NCI-H1436 treated with DMSO at 0.1 percent for 48 hours (cell line): ENCODE measurements around the gene ZNF142.
"Not testable (repeated sequence)": the region's sequence is repeated elsewhere in the genome, so short reads cannot be mapped to it uniquely, and the experiment has no call there.

Experiments
- DNase-seq: peaks from one replicate; lab custom pipeline; 2025; lab: John Stamatoyannopoulos, UW

Gene ZNF142, protein sequence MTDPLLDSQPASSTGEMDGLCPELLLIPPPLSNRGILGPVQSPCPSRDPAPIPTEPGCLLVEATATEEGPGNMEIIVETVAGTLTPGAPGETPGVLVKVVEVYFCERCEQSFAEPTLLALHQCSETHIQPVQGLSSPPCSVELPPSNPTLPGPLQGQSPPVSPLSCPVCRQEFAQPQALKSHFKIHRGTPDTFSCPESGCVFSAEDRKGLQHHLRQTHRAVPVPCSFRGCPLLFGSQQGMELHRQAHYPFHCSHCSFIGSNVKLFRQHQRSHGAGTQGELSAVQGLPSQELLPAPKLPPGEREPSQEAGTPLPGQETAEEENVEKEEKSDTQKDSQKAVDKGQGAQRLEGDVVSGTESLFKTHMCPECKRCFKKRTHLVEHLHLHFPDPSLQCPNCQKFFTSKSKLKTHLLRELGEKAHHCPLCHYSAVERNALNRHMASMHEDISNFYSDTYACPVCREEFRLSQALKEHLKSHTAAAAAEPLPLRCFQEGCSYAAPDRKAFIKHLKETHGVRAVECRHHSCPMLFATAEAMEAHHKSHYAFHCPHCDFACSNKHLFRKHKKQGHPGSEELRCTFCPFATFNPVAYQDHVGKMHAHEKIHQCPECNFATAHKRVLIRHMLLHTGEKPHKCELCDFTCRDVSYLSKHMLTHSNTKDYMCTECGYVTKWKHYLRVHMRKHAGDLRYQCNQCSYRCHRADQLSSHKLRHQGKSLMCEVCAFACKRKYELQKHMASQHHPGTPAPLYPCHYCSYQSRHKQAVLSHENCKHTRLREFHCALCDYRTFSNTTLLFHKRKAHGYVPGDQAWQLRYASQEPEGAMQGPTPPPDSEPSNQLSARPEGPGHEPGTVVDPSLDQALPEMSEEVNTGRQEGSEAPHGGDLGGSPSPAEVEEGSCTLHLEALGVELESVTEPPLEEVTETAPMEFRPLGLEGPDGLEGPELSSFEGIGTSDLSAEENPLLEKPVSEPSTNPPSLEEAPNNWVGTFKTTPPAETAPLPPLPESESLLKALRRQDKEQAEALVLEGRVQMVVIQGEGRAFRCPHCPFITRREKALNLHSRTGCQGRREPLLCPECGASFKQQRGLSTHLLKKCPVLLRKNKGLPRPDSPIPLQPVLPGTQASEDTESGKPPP (N-terminal part only)

GRCh38 chr2:218659258-218659987 is at the start of gene ZNF142, which contains the start of gene BCS1L:
ZNF142 (minus strand) TSS chr2:218659623; CDS start chr2:218656429, 3,194 bp downstream.
BCS1L (plus strand) TSS chr2:218659683; CDS start chr2:218660988, 1,305 bp downstream.
- DNase-seq, result peak; percentile 42

DNA sequence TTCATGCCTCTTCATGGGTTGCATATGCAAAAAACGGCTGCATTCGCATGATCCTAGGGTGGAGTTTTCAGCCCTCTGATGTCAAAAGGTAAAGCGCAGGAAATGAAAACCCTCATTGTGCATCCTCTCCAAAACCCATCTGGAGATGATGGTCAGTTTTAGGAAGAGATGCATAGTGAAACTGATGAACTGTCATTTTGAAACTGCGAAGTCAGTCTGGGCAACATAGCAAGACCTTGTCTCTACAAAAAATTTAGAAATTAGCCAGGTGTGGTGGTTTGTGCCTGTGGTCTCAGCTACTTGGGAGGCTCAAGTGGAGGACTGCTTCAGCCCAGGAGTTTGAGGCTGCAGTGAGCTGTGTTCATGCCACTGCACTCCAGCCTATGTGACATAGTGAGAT is 48.7 kb upstream of the ZNF142 start:
- no peak for DNase-seq

DNA sequence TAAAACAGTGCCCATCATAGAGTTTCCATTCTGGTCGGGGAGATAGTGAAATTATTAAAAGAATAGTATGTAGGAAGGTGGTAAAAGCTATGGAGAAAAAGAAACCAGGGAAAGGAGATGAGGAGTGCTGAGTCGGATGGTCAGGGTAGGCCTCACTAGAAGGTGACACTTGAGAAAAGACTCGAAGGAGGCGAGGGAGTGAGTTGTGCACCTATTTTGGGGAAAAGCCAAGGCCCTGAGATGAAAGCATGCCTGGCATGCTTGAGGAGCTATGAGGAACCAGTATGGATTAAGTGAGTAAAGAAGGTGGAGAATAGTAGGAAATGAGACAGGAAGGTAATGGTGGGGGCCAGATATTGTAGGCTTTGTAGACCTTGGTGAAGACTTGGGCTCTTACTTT is 43.9 kb upstream of the ZNF142 start:
- no peak for DNase-seq

DNA sequence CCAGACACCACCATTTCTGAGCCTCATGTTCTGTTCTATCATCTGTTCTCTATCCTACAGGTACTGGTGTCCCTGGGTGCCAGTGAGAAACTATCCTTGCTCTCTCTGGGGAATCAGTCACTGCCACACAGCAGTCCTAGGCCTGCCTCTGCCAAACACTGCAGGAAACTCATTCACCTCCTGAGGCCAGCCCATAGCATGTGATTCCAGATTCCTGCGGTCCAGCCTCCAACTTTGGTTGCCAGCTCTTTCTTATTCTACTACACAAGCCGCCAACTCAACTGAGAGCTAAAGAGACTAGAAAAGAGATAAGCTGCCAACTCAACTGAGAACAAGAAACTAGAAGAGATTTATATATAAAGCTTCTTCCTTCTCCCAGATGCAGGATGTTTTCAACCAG is 42.4 kb upstream of the ZNF142 start:
- DNase-seq, result no peak

DNA sequence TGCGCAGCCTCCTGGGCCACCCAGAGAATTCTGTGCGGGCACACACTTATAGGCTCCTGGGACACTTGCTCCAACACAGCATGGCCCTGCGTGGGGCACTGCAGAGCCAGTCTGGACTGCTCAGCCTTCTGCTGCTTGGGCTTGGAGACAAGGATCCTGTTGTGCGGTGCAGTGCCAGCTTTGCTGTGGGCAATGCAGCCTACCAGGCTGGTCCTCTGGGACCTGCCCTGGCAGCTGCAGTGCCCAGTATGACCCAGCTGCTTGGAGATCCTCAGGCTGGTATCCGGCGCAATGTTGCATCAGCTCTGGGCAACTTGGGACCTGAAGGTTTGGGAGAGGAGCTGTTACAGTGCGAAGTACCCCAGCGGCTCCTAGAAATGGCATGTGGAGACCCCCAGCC is 39.5 kb upstream of the ZNF142 start:
- no peak for DNase-seq

DNA sequence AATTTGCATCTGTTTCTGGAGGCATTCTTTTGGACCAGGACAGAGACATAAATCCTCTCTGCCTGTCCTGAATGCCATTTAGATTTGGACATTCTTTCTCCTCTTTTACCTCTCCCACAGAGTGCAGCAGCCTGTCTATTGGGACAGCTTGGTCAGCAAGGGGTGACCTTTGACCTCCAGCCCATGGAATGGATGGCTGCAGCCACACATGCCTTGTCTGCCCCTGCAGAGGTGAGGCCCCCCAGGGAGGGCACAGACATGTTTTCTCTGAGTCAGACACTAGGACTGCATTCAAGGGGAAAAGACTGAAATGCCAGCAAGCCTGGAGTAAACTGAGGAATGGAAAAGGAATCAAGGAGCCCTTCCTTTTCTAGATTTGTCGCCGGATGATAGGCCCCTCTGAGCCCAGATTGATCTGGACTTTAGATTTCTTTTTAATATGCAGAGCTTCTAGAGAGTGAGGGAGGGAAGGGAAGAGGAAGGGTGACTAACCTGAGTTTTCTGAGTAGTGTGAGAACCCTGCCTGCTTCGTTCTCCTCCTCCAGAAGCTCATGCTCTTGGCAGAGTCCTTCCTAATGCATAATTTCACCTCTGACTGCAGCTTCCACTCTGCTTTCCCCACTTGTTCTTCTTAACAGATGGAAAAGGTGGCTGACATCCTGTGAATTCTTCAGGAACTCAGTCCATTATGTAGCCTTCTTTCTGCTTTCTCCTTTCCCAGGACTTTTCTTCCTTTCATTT is 35.2 kb upstream of the ZNF142 start:
- no peak for DNase-seq

DNA sequence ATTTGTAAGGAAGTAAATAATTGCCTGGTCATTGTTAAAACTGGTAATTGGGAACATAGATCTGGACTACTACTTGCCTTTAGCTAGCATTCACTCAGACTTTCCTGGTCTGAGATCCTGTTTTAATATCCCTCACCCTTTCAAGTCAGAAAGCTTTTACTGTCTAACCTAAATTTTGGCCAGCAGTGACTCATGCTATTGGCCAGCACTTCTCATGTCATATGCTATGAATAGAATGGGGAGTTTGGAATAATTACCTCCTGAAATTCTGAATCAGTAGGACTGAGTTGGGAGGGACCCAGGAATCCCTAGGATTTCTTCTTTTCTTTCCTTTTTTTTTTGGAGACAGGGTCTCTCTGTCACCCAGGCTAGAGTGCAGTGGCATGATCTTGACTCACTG is 31.8 kb upstream of the ZNF142 start:
- DNase-seq, result no peak

GRCh38 chr2:218687400-218688060 is 28.1 kb upstream of the ZNF142 start:
- not testable (repeated sequence) for DNase-seq

DNA sequence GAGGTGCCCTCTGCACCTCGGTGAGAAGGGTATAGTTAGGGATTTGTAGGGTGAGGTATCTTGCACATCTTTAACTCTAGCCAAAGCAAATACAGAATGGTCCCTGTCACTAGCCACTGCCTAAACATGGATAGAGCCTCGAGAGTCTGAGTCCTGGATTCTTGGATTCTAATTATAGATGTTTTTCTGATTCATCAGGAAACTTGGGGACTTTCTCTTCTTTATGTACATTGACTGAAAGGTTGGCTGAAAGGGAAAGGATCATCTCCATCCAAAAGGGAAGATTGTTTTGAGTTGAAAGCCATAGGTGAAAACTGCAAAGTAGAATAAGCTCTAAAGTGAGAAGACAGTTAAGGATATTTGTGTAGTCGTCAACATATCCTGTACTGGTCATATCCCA is 20.6 kb upstream of the ZNF142 start:
- no peak for DNase-seq

DNA sequence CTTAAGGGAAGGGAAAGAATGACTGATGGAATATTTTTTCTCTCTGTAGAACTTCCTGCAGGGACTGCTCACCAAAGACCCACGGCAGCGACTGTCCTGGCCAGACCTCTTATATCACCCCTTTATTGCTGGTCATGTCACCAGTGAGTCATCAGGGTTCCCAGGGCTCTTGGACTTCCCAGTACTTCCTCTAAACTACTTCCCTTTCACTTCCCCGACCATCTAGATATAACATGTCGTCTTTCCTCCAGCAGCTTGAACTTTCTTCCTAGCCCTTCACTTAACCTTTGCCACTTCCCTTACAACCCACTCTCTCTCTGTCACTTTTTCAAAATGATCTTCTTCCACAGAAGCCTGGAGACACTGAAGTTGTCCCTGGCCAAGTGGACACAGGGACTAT is 19.7 kb upstream of the ZNF142 start:
- DNase-seq, result no peak

- DNase-seq, result no peak
Observed at GRCh38 chr2:218671654-218672566, 12.5 kb upstream of the ZNF142 start, which contains the start of the genes RNF25 and STK36. RNF25 (minus strand) TSS chr2:218672002; CDS start chr2:218671970, 32 bp downstream. STK36 (plus strand) TSS chr2:218672086; CDS start chr2:218672830, 744 bp downstream.

DNA sequence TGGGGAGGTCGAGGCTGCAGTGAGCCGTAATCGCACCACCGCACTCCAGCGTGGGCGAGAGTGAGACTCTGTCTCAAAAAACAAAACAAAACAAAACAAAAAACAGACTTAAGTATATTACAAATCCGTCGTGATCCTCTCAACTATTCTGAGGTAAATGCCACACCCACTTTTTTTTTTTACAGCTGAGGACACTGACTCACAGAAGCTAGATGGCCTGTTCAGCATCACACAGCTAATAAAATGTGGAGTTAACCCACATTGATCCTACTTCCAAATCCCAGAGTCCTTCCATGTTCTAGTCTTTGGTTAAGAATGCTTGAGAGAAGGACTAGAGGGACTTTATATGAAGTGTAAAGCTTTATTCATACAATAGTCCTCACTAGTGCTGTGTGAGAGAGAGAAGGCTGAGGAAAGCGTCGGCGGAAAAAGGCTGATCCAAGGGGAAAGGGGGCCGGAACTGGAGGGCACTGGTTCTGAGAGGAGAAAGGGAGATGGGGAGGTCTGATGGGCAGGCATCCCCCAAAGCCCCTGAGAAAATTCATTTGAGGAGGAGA is 11.8 kb upstream of the ZNF142 start:
- DNase-seq, result no peak

DNA sequence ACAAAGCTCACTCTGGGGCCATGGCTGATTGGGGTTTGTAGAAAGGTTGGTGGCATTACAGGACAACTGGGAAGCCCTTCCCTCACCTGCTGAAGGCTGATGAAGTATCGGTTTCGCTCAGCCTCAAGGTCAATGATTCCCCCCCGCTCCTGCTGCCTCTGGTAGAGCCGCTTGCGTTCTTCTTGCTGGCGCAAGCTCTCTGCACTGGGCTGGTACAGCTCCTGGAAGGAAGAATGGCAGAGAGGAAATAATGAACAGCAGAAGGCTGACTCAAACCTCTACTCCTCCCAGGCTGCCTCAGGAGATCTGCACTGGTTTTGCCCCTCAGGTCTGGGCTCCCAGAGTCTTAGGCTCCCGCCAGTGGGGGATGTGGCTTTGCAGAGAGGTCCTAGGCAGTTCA is 5.2 kb upstream of the ZNF142 start:
- no peak for DNase-seq

DNA sequence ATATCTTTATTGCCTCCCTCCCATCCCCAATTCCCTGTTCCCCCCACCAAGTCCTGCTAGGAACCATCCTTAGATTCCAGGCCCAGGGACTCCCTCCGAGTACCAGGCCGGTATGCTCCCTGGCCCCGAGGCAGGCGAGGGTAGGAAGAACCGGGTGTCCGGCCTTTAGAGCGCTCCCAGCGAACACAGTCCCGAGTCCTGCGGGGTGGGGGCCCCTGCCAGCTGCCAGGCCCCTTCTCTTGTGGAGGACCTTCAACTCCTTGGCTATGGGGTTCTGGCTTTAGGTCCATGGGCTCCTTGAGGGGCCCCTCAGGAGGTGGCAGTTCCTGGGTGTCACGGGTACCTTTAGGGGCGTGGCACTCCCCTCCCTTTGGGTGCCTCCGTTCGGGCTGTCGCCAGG is 4.5 kb upstream of the ZNF142 start:
- no peak for DNase-seq

GRCh38 chr2:218662827-218663226 is 3.4 kb upstream of the ZNF142 start:
- DNase-seq, result no peak

DNA sequence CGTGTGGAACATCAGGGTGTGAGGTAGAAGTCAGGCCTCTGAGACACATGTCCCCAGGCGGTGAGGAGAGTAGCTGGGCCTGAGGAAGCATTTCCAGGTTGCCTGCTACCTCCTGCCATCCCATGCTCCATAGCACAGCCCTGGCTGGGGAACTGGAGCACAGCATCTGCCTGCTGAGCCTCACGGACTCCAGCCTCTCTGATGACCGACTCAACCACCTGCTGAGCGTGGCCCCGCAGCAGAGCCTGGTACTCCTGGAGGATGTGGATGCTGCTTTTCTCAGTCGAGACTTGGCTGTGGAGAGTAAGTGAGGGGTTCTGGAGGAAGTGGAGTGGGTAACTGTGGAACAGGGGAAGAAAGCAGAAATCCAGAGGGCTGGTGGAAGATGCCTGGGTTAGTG is 3.0 kb upstream of the ZNF142 start:
- no peak for DNase-seq

DNA sequence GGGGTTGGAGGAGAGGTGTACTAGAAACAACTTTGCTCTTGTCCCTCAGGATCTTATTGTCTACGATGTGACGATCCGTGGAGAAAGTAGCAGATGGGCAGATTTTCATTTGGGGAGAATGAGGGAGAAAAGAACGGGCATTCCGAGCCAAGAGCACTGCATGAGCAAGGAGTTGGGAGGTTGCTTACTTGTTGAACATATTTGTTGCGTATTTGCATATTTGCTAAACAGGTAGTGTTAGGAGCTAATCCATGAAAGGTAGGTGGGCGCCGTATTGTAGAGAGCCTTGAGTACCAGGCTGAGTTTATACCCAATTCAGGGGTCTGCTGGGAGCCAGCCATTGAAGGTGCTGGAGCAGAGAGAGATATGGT is 550 bp upstream of the ZNF142 start:
- DNase-seq, result no peak

DNA sequence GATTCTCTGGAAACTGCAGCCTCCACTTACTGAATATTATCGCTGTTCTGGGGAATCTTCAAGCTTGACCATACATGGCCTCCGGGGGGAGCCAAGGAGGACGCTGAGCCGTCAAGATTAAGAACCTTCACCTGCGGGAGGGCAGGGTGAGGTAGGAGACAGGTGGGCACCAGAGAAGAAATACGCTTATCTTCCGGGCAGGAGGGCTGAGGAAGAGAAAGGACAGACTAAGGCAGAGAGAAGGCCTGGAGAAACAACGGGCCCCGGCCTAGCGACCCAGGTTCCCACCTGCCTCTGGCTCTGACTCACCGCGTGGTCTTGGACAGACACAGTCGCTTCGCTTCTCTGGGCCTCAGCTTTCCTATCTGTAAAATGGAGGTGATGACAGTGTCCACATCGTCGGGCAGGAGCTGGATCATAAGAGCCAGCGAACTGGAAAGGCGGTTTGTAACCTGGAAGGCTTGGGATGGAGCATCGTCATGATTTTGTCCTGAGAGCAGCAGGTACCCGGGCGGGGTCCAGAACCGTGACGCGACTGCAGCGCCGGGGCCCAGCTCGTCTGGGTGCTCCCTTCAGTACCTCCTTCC is 659 bp downstream of the ZNF142 start:
- no peak for DNase-seq

DNA sequence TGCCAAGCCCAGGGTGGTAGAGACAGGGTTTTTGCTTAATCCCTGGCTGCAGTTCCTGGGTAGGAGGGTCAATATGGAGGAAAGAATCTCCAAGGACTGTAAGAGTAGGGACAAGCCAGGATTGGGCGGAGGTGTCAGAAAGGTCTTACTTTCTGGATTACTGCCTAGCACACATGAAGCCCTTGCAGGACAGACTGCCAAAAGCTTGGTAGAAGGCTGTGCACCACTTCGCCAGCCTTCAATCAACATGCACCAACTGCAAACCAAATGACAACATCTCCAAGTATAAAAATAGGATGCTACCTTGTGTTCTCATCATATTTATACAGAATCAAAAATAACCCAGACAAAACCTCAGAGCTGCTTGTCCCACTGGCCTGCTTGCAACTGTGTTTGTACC is 3.7 kb downstream of the ZNF142 start:
- DNase-seq, result no peak
